ENCODE measurements around the gene ZNF438.
"Not testable (repeated sequence)": the region's sequence is repeated elsewhere in the genome, so short reads cannot be mapped to it uniquely, and the experiment has no call there.

Gene ZNF438

DNA sequence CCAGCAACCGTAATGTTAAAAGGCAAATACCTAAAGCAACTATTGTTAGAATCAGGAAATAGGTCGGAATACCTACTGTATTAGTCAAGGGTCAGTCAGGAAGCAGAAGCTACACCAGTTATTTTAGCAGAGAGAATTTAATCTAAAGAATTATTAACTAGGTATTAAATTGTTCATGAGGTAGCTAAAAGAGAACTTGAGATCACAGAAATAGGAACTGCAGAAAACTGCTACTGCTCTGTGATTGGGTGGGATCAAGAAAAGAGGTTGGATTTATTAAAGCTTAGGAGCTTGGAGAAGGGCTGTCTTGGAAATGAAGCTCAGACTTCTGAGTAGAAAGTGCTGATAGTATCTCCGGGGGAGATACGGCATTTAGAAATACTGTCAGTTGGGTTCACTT, 20.0 kb upstream of the ZNF438 start:
- DNase-seq (ENCODE audit: low read depth), result no peak

- DNase-seq (ENCODE audit: low read depth), result no peak
These were observed 11.0 kb upstream of the ZNF438 start for GRCh38 chr10:31042670-31043069.

DNA sequence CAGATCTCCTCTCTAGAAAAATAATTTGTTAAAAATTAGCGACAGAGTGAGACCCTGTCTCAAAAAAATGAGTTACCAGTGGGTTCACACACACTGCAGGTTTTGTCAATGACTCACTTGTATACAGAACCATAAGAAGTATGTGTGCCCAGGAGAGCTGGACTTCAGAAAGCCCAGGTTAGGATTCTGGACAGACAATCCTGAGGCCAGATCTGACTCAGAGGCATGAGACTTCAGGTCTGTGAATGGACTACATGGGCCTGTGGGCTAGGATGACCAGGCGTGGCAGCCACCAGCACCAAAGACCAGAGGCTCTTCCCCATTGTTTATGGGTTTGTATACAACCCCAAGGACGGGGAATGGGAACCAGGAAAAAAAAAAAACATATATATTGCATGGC, 9.3 kb upstream of the ZNF438 start:
- no peak for DNase-seq (ENCODE audit: low read depth)

- not testable (repeated sequence) for DNase-seq (ENCODE audit: low read depth)
These were observed 7.3 kb upstream of the ZNF438 start for GRCh38 chr10:31039006-31039405.

GRCh38 chr10:31037749-31038148, 6.1 kb upstream of the ZNF438 start:
- no peak for DNase-seq (ENCODE audit: low read depth)

- DNase-seq (ENCODE audit: low read depth), result no peak
These were observed 4.5 kb upstream of the ZNF438 start for GRCh38 chr10:31036209-31036608.

- DNase-seq (ENCODE audit: low read depth), result no peak
These were observed 3.7 kb upstream of the ZNF438 start for GRCh38 chr10:31035266-31035798.

GRCh38 chr10:31034098-31034909, 2.6 kb upstream of the ZNF438 start:
- DNase-seq (ENCODE audit: low read depth), result peak; percentile 95

- peak; percentile 40 for DNase-seq (ENCODE audit: low read depth)
These were observed 1.5 kb upstream of the ZNF438 start for GRCh38 chr10:31033147-31033546.

DNA sequence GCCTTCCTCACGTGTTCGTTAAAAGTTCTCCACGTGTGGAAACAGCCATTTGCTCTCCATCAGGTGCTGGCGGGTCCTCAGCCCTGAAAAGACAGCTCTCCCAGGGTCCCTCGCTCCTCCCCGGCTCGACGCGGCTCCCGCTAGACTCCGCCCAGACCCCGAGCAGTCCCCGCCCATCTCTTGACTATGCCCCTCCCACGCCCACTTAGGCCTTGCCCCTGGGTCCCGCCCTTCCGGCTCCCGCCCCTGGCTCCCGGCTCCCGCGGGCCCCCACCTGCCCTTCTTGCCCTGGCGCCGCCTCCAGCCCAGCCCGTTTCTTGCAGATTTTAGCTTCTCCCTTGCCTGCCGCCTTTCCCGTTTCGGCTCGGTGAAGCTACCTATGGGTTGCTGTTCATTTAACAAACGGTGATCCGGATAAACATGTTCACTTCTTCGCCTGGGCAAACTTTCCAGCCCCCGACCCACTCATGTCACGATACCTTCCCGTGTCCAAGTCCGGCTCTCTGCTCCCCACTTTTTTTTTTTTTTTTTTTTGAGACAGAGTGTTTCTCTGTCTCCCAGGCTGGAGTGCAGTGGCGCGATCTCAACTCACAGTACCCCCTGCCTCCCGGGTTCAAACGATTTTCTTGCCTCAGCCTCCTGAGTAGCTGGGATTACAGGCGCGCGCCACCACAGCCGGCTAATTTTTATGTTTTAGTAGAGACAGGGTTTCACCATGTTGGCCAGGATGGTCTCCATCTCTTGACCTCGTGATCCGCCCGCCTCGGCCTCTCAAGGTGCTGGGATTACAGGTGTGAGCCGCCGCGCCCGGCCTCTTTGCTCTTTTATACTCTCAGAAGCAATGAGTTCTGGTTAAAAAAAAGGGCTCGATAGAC, 830 bp upstream of the ZNF438 start:
- peak; percentile 97 for DNase-seq (ENCODE audit: low read depth)

GRCh38 chr10:31031205-31031557, 484 bp downstream of the ZNF438 start:
- DNase-seq (ENCODE audit: low read depth), result no peak

DNA sequence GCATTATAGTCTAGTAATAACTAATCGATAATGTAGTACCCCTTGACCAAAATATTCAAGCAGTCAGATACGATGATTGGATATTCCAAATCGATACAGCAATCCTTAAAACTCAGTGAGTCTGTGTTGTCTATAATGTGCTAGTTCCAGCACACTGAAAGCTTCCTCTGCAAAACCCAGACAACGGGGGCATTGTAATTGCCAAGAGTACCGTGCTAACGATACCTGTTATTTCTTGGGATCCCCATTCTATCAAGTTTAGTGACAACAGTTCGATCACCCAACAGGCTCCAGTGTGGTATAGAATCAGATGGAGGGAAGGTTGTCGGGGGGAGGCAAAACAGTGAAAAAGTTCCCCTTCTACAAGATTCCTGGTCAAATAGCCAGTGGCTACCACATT, 865 bp downstream of the ZNF438 start:
- no peak for DNase-seq (ENCODE audit: low read depth)

DNA sequence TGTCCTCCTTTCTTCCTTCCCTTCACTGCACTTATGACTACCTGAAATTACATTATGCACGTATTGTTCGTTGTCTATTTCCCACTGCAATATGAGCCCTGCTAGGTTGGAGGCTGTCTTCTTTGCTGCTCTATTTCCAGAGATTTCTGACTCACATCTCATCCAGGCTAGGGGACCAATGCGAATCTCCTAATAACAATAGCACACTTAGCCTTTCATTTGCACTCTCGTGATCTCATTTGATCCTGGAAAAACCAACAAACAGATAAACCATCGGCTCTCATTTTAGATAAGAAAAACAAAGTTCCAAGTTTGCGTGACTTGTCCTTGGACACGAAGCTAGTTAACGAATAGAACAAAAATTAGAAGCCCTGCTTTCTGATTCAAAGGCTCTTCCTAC, 1.4 kb downstream of the ZNF438 start:
- DNase-seq (ENCODE audit: low read depth), result peak; percentile 23

- DNase-seq (ENCODE audit: low read depth), result no peak
These were observed 3.6 kb downstream of the ZNF438 start for GRCh38 chr10:31028081-31028480.

DNA sequence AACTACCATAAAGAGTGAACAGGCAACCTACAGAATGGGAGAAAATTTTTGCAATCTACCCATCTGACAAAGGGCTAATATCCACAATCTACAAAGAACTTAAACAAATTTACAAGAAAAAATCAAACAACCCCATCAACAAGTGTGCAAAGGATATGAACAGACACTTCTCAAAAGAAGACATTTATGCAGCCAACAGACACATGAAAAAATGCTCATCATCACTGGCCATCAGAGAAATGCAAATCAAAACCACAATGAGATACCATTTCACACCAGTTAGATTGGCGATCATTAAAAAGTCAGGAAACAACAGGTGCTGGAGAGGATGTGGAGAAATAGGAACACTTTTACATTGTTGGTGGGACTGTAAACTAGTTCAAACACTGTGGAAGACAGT, 5.4 kb downstream of the ZNF438 start:
- not testable (repeated sequence) for DNase-seq (ENCODE audit: low read depth)

GRCh38 chr10:31025142-31025541, 6.5 kb downstream of the ZNF438 start:
- no peak for DNase-seq (ENCODE audit: low read depth)

- no peak for DNase-seq (ENCODE audit: low read depth)
These were observed 8.1 kb downstream of the ZNF438 start for GRCh38 chr10:31023558-31023957.

DNA sequence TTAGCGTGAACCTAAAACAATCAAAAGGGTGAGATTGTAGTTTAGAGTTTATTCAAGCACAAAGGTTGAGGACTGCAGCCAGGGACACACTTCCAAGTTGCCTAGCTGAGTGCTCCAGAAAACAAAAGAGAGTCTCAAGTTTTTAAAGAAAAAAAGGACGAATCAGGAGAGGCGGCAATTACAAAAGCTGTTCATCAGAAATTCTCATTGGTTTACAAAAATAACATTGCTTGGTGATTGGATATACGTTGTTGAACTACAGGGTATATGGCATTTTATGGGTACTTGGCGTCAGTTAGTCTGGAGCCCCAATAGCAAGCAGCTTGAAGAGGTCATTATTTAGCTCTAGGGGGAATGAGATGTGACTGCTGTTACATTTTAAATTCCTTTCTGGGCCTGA, 11.5 kb downstream of the ZNF438 start:
- no peak for DNase-seq (ENCODE audit: low read depth)

DNA sequence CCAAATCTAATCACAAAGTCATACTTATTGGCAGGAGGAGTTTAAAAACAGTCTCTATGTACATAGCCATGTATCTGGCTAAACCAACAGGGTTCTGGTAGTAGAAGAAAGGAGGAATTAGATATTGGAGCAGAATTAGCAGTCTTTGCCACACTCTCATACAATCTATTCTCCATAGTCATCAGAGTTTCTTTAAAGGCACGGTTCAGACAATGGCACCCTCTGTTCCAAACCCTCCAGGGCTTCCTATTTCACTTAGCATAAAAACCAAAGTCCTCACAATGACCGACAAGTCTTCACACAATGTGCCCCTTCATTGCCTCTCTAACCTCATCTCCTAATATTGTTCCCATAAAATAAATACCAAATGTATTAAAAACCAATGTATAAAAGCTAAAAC, 12.7 kb downstream of the ZNF438 start:
- no peak for DNase-seq (ENCODE audit: low read depth)

GRCh38 chr10:31018356-31018750, 13.3 kb downstream of the ZNF438 start:
- no peak for DNase-seq (ENCODE audit: low read depth)

DNA sequence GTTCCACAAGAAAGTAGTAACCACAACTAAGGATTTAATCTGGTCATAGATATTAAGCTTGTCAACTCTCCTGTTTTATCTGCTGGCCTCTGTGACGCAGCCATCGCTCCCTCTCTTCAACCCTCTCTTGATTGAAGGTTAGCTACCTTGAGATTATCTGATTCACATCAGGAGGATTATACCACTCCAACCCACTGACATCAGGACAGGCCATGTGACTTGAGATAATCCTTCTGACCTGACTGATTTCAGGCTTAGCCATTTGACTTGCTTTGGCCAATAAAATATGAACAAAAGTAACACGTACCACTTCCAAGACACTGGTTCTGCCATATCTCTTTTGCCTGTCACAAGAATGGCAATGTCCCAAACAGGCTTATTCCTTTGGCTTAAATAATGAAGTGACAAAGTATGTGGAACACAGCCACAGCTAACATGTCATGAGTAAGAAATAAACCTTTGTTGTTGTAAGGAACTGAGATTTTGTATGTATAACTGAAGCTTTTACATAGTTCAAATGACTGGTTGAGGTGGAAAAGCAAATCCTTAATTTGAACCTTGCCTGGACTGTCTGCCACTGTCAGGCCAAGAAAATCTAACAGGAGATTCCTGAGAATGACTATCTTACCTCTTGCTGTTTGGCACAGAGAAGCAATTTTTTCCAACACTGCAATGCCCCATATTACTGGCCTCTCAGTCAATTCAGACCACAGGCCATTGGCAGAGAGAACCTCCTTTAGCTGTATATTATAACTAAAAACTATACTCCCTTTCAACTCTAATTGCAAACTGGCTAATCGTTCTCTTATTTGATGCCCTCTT, 13.9 kb downstream of the ZNF438 start:
- no peak for DNase-seq (ENCODE audit: low read depth)

All from fibroblast of gingiva (primary cell).